PC-3 (cell line): Measurements from ENCODE around the gene ESYT1. TPM values are rescaled to one million over a fixed set of nuclear protein-coding genes. Genes with fewer than 3 reads are reported as not detected.
A peak's percentile ranks its signal among the peaks of the same experiment; 100 is the strongest.

Experiments used
- ATAC-seq: fragments of 200-7000 bp; cut with Tn5 transposase; 2 replicates; pipeline ENCODE4 v1.9.1; 2020; ENCODE audit warnings: mild to moderate bottlenecking, moderate library complexity
- BruUV-seq: library from RNA; stranded (reverse); fragments of 400-500 nt; replicated peaks from 2 replicates; lab custom pipeline; 2021; lab: Mats Ljungman, UMichigan
- CTCF ChIA-PET: fragments of 300-600 bp; sonication (Branson Sonifier 250); formaldehyde crosslinking; loops from one replicate; lab custom pipeline; 2022; ENCODE audit warnings: antibody characterized with exemption; lab: Charles Lee
- POLR2A ChIA-PET: fragments of 300-600 bp; sonication (Branson Sonifier 250); formaldehyde crosslinking; loops from one replicate; lab custom pipeline; 2022; ENCODE audit warnings: antibody characterized with exemption; ENCODE audit not compliant: unreplicated experiment; lab: Charles Lee
- DNase-seq: peaks from one replicate; pipeline ENCODE4 v3.0.0-alpha.2; 2015
- H2AFZ ChIP-seq: fragments of 300-600 bp; sonication (generic); 2 replicates; pipeline ENCODE4 v1.6.0; 2016; ENCODE audit warnings: antibody characterized with exemption, low read length
- H3F3A ChIP-seq: fragments of 300-600 bp; sonication (generic); one replicate; pipeline ENCODE4 v1.6.0; 2017; ENCODE audit warnings: antibody characterized with exemption, low read length, control low read depth, mild to moderate bottlenecking; ENCODE audit not compliant: unreplicated experiment
- H3K27ac ChIP-seq: fragments of 300-600 bp; sonication (generic); 2 replicates; pipeline ENCODE4 v1.5.1; 2016; ENCODE audit warnings: mild to moderate bottlenecking, low read length
- H3K27me3 ChIP-seq: fragments of 300-600 bp; sonication (generic); 2 replicates; pipeline ENCODE4 v1.6.1; 2016; ENCODE audit warnings: low read length, mixed read lengths
- H3K36me3 ChIP-seq: fragments of 300-600 bp; sonication (generic); 2 replicates; pipeline ENCODE4 v1.6.1; 2016; ENCODE audit warnings: low read depth, mixed run types, low read length, mixed read lengths
- H3K4me1 ChIP-seq: fragments of 300-600 bp; sonication (generic); 2 replicates; pipeline ENCODE4 v1.5.1; 2016; ENCODE audit warnings: low read length; ENCODE audit not compliant: insufficient read depth
- H3K4me2 ChIP-seq: fragments of 300-600 bp; sonication (generic); 2 replicates; pipeline ENCODE4 v1.6.0; 2016; ENCODE audit warnings: low read length
- H3K4me3 ChIP-seq: fragments of 300-600 bp; sonication (generic); 2 replicates; pipeline ENCODE4 v1.5.1; 2016; ENCODE audit warnings: mild to moderate bottlenecking, low read length, mixed read lengths
- H3K79me2 ChIP-seq: fragments of 300-600 bp; sonication (generic); 2 replicates; pipeline ENCODE4 v1.6.1; 2017; ENCODE audit warnings: low read length, mixed read lengths
- H3K9ac ChIP-seq: fragments of 300-600 bp; sonication (generic); 2 replicates; pipeline ENCODE4 v1.6.0; 2016; ENCODE audit warnings: mild to moderate bottlenecking, low read length
- H3K9me2 ChIP-seq: fragments of 300-600 bp; sonication (generic); replicated peaks from 2 replicates; pipeline ENCODE4 v1.6.1; 2016; ENCODE audit warnings: mixed run types, low read length, mixed read lengths
- H3K9me3 ChIP-seq: fragments of 300-600 bp; sonication (generic); 2 replicates; pipeline ENCODE4 v1.6.1; 2016; ENCODE audit warnings: low read length, mixed read lengths
- H4K20me1 ChIP-seq: fragments of 300-600 bp; sonication (generic); 2 replicates; pipeline ENCODE4 v1.6.1; 2016; ENCODE audit warnings: low read length, mixed read lengths
- CTCF ChIP-seq: fragments of 300-600 bp; sonication (generic); conservative IDR thresholded peaks from 2 replicates; pipeline ENCODE4 v1.5.1; 2017; ENCODE audit warnings: antibody characterized with exemption, low read depth, mild to moderate bottlenecking, low read length
- EZH2 ChIP-seq: fragments of 300-600 bp; sonication (generic); IDR thresholded peaks from one replicate; pipeline ENCODE4 v1.6.1; 2017; ENCODE audit warnings: antibody characterized with exemption, mild to moderate bottlenecking, low read length; ENCODE audit not compliant: unreplicated experiment
- EZH2phosphoT487 ChIP-seq: fragments of 300-600 bp; sonication (generic); IDR thresholded peaks from 2 replicates; pipeline ENCODE4 v1.6.1; 2018; ENCODE audit warnings: mild to moderate bottlenecking, antibody characterized with exemption, low read length, borderline replicate concordance
- intact Hi-C: fragments of 100-400 bp; cut with micrococcal nuclease; formaldehyde crosslinking; loops from 2 replicates; pipeline ENCODE4 v1.9.0; 2023
- total RNA-seq: library from RNA; depleted of rRNA; stranded (reverse); fragments of >200 nt; gene quantifications from 2 replicates; pipeline ENCODE4 v1.2.3, GENCODE V29; 2014

ESYT1 gene
- total RNA-seq, 1 experiment from 2014 or later = 120 TPM

- ATAC-seq (peak; percentile 81), DNase-seq (peak; percentile 89)
- Histone ChIP-seq H3K4me2 (peak overlapping the region; percentile 93), H2AFZ (peak overlapping the region; percentile 93), H3K9ac (peak overlapping the region; percentile 76), H3K27ac (peak overlapping the region; percentile 82), H3K9me2 (no peaks in the 10 kb centered on the region), H4K20me1 (no peaks in the 10 kb centered on the region), H3K79me2 (peaks cover 30% of the 10 kb centered on the region), H3F3A (no peaks in the 10 kb centered on the region), H3K36me3 (no peaks in the 10 kb centered on the region), H3K9me3 (no peaks in the 10 kb centered on the region), H3K4me1 (peaks cover 19% of the 10 kb centered on the region), H3K4me3 (peak overlapping the region; percentile 86), H3K27me3 (no peaks in the 10 kb centered on the region)
- BruUV-seq = TSS peak; percentile 95
- intact Hi-C loops = loop anchor here (1.0 to 5.0 kb wide), 2 partner anchors 25 to 38 kb away; partner anchors contain the start of genes PA2G4, RPL41 and ZC3H10
- ChIA-PET POLR2A (interaction anchor here (0.5 to 0.9 kb wide), 2 partner anchors 25 to 37 kb away, joined by 3 to 4 read pairs; partner anchors contain the start of gene PA2G4), CTCF (interaction anchor here (0.8 to 1.2 kb wide), 2 partner anchors 26 to 83 kb away, joined by 5 to 17 read pairs; partner anchors contain the start of gene PA2G4)
- TF ChIP-seq CTCF (peak; percentile 83), EZH2 (no peak)
Observed at GRCh38 chr12:56078931-56079722, 48.9 kb upstream of the ESYT1 start.

GRCh38 chr12:56079723-56080555 lies 48.1 kb upstream of the ESYT1 start, which contains the start of gene ERBB3:
Gene ERBB3, plus strand, starts transcription at chr12:56080165. Its CDS starts 136 bp downstream, at chr12:56080301.
- Histone ChIP-seq H3K9ac (peak within 1 kb of the TSS; percentile 76), H3K4me2 (peak within 1 kb of the TSS; percentile 93), H2AFZ (peak within 1 kb of the TSS; percentile 93), H3K4me1 (peaks cover 19% of the 10 kb centered on the region), H3K9me2 (no peaks in the 10 kb centered on the region), H4K20me1 (no peaks in the 10 kb centered on the region), H3K4me3 (peak within 1 kb of the TSS; percentile 86), H3K79me2 (peaks cover 30% of the 10 kb centered on the region), H3K9me3 (no peaks in the 10 kb centered on the region), H3K36me3 (no peaks in the 10 kb centered on the region), H3K27ac (peak within 1 kb of the TSS; percentile 82), H3K27me3 (no peaks in the 10 kb centered on the region), H3F3A (no peaks in the 10 kb centered on the region)
- TF ChIP-seq EZH2phosphoT487 (no peak), EZH2 (no peak), CTCF (no peak)
- DNase-seq = peak; percentile 89
- BruUV-seq = no TSS peak
- ChIA-PET POLR2A (interaction anchor here (0.5 to 0.9 kb wide), 2 partner anchors 24 to 36 kb away, joined by 3 to 4 read pairs; partner anchors contain the start of gene PA2G4), CTCF (interaction anchor here (0.6 to 1.2 kb wide), 3 partner anchors 25 to 250 kb away, joined by 3 to 17 read pairs (median 5); partner anchors contain the start of gene PA2G4)
- intact Hi-C loops = loop anchor here (1.0 to 5.0 kb wide), 2 partner anchors 24 to 37 kb away; partner anchors contain the start of genes PA2G4, RPL41 and ZC3H10
- ATAC-seq = peak; percentile 78
